KMS-11 (cell line): Measurements from ENCODE around the gene PLA2G2D.

Source experiments
- H2AFZ ChIP-seq: fragments of 200-600 bp; sonication (generic); 2 replicates; pipeline ENCODE4 v1.6.1; 2016; ENCODE audit warnings: antibody characterized with exemption, mixed run types, low read depth
- H3K27ac ChIP-seq: fragments of 200-600 bp; sonication (generic); 2 replicates; pipeline ENCODE4 v1.6.1; 2016; ENCODE audit warnings: mild to moderate bottlenecking, mixed run types
- H3K27me3 ChIP-seq: fragments of 200-600 bp; sonication (generic); 2 replicates; pipeline ENCODE4 v1.6.1; 2017; ENCODE audit warnings: mild to moderate bottlenecking, low read depth, mixed run types, moderate library complexity; ENCODE audit not compliant: insufficient read depth
- H3K36me3 ChIP-seq: fragments of 200-600 bp; sonication (generic); 2 replicates; pipeline ENCODE4 v1.6.1; 2017; ENCODE audit warnings: mild to moderate bottlenecking, mixed run types; ENCODE audit not compliant: insufficient read depth
- H3K4me1 ChIP-seq: fragments of 200-600 bp; sonication (generic); 2 replicates; pipeline ENCODE4 v1.6.1; 2016; ENCODE audit warnings: mild to moderate bottlenecking, low read depth, mixed run types; ENCODE audit not compliant: poor library complexity, severe bottlenecking
- H3K4me2 ChIP-seq: fragments of 200-600 bp; sonication (generic); 2 replicates; pipeline ENCODE4 v1.7.0; 2016; ENCODE audit warnings: mild to moderate bottlenecking, mixed run types
- H3K4me3 ChIP-seq: fragments of 200-600 bp; sonication (generic); IDR thresholded peaks from 2 replicates; pipeline ENCODE4 v1.6.1; 2017; ENCODE audit warnings: low read depth, low read length, mixed read lengths; ENCODE audit not compliant: insufficient read depth
- H3K79me2 ChIP-seq: fragments of 200-600 bp; sonication (generic); 2 replicates; pipeline ENCODE4 v1.6.1; 2016; ENCODE audit warnings: low read depth, mixed run types; ENCODE audit not compliant: insufficient read depth
- H3K9ac ChIP-seq: fragments of 200-600 bp; sonication (generic); 2 replicates; pipeline ENCODE4 v1.6.1; 2016; ENCODE audit warnings: mild to moderate bottlenecking, mixed run types
- H4K20me1 ChIP-seq: fragments of 200-600 bp; sonication (generic); 2 replicates; pipeline ENCODE4 v1.6.1; 2016; ENCODE audit warnings: mild to moderate bottlenecking, mixed run types; ENCODE audit not compliant: insufficient read depth
- TF ChIP-seq, protein P1 (sequence below): fragments of 200-600 bp; sonication (generic); conservative IDR thresholded peaks from 2 replicates; pipeline ENCODE4 v1.6.1; 2017; ENCODE audit warnings: low read depth, mild to moderate bottlenecking, antibody characterized with exemption, low read length, moderate library complexity, mixed read lengths

PLA2G2D gene

DNA sequence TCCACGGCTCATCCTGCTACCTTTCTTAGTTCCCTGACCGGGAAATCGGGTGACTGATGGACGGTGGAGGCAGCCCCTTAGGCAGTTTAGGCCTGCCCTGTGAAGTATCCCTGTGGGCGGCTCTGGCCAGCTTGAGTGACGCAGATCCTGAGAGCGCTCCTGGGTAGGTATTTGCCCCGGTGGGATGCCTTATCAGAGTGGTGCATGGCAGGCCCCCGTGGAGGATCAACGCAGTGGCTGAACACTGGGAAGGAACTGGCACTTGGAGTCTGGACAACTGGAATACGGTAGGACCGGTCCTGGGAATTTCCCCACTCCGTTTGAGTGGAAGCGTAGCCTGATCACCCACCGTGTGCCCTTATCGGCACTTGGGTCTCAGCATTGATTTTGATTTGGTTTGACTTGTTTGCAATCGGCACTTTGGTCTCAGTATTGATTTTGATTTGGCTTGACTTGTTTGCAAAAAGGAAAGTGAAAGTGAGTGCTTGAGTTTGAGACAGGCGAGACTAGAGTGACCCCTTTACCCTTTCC, 35.0 kb upstream of the PLA2G2D start:
- H3K36me3 ChIP-seq: no peaks in the 10 kb centered on the region
- H3K4me2 ChIP-seq: no peak overlapping the region
- H3K79me2 ChIP-seq: no peaks in the 10 kb centered on the region
- no peaks in the 10 kb centered on the region for H4K20me1 ChIP-seq
- H3K4me3 ChIP-seq: no peak overlapping the region
- no peak overlapping the region for H3K9ac ChIP-seq
- no peaks in the 10 kb centered on the region; the same call in 1 of the 2 replicates for H3K27me3 ChIP-seq
- H2AFZ ChIP-seq: no peak overlapping the region
- no peaks in the 10 kb centered on the region for H3K4me1 ChIP-seq
- TF ChIP-seq, protein P1, sequence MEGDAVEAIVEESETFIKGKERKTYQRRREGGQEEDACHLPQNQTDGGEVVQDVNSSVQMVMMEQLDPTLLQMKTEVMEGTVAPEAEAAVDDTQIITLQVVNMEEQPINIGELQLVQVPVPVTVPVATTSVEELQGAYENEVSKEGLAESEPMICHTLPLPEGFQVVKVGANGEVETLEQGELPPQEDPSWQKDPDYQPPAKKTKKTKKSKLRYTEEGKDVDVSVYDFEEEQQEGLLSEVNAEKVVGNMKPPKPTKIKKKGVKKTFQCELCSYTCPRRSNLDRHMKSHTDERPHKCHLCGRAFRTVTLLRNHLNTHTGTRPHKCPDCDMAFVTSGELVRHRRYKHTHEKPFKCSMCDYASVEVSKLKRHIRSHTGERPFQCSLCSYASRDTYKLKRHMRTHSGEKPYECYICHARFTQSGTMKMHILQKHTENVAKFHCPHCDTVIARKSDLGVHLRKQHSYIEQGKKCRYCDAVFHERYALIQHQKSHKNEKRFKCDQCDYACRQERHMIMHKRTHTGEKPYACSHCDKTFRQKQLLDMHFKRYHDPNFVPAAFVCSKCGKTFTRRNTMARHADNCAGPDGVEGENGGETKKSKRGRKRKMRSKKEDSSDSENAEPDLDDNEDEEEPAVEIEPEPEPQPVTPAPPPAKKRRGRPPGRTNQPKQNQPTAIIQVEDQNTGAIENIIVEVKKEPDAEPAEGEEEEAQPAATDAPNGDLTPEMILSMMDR: no peak
- H3K27ac ChIP-seq: no peak overlapping the region

DNA sequence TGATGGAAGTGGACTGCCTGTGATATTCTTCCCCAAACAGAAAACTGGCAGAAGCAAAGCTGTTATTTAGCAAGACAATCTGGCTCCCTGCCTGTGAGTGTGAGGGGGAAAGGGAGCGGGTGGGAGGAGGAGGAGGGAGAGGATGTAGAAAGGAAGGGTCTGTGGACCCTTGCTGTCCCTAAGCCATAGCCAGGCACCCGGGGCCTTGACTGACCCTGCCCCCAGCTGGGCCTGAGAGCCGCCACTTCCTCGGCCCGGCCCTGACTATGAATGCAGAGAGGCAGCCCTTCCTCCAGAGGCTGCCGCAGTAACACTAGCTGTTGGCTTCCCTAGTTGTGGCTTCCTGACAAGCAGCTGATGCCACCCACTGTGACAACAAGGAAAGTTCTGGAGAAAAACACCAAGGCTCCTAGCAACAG, 33.7 kb upstream of the PLA2G2D start:
- H2AFZ ChIP-seq: no peak overlapping the region
- H3K27me3 ChIP-seq: no peaks in the 10 kb centered on the region; the same call in 1 of the 2 replicates
- H3K79me2 ChIP-seq: no peaks in the 10 kb centered on the region
- no peak overlapping the region for H3K4me2 ChIP-seq
- no peaks in the 10 kb centered on the region for H4K20me1 ChIP-seq
- TF ChIP-seq, protein P1: no peak
- H3K36me3 ChIP-seq: no peaks in the 10 kb centered on the region
- H3K4me3 ChIP-seq: no peak overlapping the region
- H3K4me1 ChIP-seq: no peaks in the 10 kb centered on the region
- no peak overlapping the region for H3K27ac ChIP-seq
- H3K9ac ChIP-seq: no peak overlapping the region

DNA sequence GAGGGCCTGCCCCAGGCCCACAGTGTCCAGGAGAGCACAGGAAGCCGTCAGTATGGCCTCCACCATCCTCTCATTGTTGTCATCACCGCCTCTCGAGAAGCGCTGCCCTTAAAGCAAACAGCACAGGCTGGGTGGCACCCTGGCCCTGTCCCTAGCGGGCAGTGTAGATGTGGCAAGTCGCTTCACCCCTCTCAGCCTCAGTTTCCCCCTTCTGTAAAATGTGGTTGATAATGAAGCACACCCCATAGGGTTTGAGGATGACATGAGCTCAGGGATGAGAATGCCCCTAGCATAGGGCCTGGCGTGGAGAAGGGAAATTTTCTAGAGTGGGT, 33.2 kb upstream of the PLA2G2D start:
- H3K9ac ChIP-seq: no peak overlapping the region
- H3K4me2 ChIP-seq: no peak overlapping the region
- no peaks in the 10 kb centered on the region for H3K36me3 ChIP-seq
- H4K20me1 ChIP-seq: no peaks in the 10 kb centered on the region
- no peak overlapping the region for H3K27ac ChIP-seq
- TF ChIP-seq, protein P1: peak; percentile 49
- no peaks in the 10 kb centered on the region for H3K79me2 ChIP-seq
- peak overlapping the region; percentile 67; the same call in 1 of the 2 replicates for H2AFZ ChIP-seq
- H3K4me3 ChIP-seq: no peak overlapping the region
- H3K27me3 ChIP-seq: no peaks in the 10 kb centered on the region; the same call in 1 of the 2 replicates
- no peaks in the 10 kb centered on the region for H3K4me1 ChIP-seq

DNA sequence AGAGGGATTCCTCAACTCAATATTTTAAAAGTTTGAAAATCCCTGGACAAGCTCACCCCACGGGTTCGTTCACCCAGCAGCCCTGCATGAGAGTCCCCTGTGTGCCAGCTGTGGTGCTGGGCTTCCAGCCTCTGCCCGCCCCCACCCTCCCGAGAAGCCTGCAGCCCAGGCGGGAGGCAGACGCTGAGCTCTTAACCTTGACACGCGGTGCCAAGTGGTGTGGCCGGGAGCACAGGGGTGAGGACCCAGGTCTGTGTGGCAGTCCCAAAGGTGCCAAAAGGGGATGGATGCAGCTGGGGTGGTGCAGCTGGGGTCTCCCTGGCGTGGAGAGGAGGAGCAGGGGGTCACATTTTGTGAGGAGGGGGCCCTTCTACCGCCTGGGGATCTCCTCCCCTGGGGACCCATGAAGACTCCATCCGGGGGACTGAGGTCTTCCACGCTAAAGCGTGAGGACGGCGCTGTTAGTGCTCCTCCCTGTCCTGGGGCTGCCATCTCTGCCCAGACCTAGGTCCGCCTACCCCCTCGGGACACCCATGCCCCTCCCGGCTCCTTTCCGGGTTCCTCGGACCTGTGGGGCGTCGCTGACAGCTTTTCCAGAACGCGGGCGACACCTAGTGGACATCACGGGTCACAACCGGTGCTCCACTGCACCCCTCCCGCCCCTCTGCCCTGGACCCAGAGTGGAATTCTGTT, 32.7 kb upstream of the PLA2G2D start:
- no peak overlapping the region for H3K4me3 ChIP-seq
- H3K9ac ChIP-seq: no peak overlapping the region

More for the DNA sequence above, 32.7 kb upstream of the PLA2G2D start:
- peak overlapping the region; percentile 21; the same call in 1 of the 2 replicates for H3K4me2 ChIP-seq
- no peaks in the 10 kb centered on the region; the same call in 1 of the 2 replicates for H3K27me3 ChIP-seq
- no peaks in the 10 kb centered on the region for H3K36me3 ChIP-seq
- H3K4me1 ChIP-seq: no peaks in the 10 kb centered on the region
- TF ChIP-seq, protein P1: peak; percentile 87
- no peaks in the 10 kb centered on the region for H3K79me2 ChIP-seq
- H3K27ac ChIP-seq: no peak overlapping the region
- H4K20me1 ChIP-seq: no peaks in the 10 kb centered on the region
- H2AFZ ChIP-seq: peak overlapping the region; percentile 67; the same call in 1 of the 2 replicates
